ENCODE results near the gene CSNK1E.

DNA sequence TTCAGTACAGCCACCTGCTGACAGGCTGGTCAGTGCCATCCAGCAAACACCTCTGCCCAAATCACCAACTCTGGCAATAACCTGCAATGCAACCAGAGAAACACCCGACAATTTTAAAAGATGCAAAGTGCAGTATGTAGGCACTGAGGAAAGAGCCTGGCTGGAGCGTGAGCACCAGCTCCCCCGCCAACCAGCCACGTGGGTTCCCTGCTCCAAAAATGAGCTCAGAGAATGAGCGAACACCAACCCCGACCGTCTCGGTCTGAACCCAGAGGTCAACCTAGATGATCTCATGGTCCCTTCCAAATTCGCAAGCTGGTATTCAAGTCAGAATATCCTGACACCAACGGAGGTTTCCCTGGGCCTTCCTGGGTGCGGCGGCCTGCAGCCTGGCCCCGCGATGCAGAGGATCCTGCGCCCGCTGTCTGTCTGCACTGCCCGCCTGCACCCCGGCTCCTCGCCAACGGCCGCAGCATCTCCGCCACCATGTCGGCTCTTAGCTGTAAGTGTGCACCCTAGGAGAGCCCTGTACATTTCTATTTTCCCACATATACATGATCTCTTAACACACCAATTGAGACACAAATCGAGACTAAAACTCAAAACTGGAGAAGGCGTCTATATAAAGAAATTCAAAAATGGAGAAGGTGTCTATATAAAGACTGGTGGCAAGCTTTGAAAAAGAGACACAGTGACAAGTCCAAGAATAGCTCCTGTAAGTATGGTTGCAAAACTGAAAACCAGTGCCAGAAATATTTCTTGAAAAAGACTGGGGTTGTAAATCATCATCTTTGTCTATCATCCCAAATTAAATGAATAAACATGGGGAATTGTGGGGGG, 67.2 kb downstream of the CSNK1E start:
- TF ChIP-seq EZH2phosphoT487 (conservative IDR thresholded peaks at IDR 0.05; ENCODE audit: low read length) = no peak
- TF ChIP-seq, protein P1, sequence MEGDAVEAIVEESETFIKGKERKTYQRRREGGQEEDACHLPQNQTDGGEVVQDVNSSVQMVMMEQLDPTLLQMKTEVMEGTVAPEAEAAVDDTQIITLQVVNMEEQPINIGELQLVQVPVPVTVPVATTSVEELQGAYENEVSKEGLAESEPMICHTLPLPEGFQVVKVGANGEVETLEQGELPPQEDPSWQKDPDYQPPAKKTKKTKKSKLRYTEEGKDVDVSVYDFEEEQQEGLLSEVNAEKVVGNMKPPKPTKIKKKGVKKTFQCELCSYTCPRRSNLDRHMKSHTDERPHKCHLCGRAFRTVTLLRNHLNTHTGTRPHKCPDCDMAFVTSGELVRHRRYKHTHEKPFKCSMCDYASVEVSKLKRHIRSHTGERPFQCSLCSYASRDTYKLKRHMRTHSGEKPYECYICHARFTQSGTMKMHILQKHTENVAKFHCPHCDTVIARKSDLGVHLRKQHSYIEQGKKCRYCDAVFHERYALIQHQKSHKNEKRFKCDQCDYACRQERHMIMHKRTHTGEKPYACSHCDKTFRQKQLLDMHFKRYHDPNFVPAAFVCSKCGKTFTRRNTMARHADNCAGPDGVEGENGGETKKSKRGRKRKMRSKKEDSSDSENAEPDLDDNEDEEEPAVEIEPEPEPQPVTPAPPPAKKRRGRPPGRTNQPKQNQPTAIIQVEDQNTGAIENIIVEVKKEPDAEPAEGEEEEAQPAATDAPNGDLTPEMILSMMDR (IDR thresholded peaks at IDR 0.05; ENCODE audit: insufficient read depth, low read length, poor library complexity, severe bottlenecking) = no peak
